Measurements from ENCODE around the gene SEC31A. TPM values are rescaled to one million over a fixed set of nuclear protein-coding genes. Genes with fewer than 3 reads are reported as not detected.
"Not testable (repeated sequence)": the region's sequence is repeated elsewhere in the genome, so short reads cannot be mapped to it uniquely, and the experiment has no call there.

The SEC31A gene
- total RNA-seq, 1 donor from 2014 or later, result 239 TPM

DNA sequence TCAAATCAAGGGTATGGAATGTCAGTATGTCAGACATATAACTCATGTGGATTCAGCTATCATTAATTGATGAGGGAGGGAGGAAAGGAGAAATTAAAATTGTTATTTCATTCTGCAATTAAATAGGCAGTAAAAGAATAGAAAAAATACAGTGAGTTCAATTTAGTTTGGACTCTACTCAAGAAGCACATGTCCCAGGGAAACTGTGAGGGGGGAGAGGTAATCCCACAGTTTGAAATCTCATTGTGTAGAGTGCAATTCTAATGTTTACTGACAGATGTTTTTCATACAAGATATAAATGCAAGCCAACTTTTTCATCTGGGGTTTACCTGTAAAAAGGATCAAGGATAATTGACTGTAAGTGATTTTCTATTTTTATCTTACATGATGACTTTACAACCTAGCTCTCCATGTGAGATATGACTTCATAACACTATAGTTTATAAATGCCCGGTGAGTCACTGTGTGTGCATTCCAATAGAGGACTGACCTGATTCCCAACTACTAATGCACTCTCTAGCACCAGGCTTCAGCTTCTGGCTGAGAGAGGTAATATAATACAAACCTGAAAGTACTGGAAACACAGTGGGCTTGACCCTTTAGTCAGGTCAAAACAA lies 57.1 kb downstream of the SEC31A start:
- DNase-seq (ENCODE audit: low spot score), result no peak

DNA sequence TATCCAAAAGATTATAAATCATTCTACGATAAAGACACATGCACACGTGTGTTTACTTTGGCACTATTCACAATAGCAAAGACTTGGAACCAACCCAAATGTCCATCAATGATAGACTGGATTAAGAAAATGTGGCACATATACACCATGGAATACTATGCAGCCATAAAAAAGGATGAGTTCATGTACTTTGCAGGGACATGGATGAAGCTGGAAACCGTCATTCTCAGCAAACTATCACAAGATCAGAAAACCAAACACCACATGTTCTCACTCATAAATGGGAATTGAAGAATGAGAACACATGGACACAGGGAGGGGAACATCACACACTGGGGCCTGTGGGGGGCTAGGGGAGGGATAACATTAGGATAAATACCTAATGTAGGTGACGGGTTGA lies 57.9 kb downstream of the SEC31A start:
- not testable (repeated sequence) for DNase-seq (ENCODE audit: low spot score)

DNA sequence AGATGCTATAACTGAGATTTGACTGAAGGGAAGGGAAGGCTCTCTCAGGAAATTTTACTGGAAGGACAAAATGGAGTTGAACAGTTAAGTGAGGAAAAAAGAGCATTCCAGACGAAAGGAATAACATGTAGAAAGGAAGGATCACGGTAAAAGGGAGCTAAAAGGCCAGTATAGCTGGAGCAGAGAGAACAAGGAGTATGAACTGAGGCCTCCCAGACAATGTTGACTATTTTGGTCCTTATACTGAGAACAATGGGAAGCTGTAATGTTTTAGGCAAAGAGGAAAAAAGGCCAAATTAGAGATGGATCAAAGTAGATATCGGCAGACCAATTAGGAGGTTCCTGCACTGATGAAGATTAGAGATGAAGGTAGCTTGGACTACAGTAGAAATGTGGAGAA lies 65.5 kb downstream of the SEC31A start:
- DNase-seq (ENCODE audit: low spot score), result no peak

DNA sequence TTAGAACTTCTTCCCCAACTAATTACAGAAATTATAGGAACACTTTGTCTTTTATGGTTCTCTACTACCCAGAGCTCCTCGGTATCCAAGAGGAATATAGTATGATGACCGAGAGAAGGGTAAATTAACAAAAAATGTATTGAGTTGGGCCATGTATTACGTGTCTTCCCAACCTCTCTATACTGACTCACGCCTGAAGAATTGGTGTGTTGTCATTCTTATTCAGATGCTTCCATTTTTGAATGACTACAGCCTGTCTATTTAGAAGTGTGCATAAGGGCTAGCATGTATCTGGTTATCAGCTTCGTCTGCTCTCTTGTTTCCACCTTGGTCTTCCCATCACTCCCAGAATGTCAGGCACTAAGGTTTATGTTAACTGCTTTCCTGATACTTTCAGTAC lies 67.9 kb downstream of the SEC31A start:
- no peak for DNase-seq (ENCODE audit: low spot score)

DNA sequence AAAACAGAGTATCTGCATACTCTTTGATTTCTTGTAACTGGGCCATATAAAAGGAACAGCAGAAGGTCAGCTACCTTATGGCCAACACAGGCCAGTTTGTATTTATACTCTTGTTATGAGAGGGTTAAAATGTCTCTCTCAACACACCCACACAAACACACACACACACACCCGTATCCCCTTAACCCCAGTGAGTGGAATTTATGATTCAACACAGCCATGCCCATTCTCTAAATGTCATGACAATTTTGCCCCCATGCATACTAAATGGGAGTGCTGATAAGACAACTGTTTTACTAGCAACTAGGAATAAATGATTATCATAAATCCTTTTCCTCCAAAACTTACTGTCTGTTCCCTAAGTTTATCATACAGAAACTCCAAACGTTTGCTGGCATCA lies 70.3 kb downstream of the SEC31A start:
- DNase-seq (ENCODE audit: low spot score), result no peak

DNA sequence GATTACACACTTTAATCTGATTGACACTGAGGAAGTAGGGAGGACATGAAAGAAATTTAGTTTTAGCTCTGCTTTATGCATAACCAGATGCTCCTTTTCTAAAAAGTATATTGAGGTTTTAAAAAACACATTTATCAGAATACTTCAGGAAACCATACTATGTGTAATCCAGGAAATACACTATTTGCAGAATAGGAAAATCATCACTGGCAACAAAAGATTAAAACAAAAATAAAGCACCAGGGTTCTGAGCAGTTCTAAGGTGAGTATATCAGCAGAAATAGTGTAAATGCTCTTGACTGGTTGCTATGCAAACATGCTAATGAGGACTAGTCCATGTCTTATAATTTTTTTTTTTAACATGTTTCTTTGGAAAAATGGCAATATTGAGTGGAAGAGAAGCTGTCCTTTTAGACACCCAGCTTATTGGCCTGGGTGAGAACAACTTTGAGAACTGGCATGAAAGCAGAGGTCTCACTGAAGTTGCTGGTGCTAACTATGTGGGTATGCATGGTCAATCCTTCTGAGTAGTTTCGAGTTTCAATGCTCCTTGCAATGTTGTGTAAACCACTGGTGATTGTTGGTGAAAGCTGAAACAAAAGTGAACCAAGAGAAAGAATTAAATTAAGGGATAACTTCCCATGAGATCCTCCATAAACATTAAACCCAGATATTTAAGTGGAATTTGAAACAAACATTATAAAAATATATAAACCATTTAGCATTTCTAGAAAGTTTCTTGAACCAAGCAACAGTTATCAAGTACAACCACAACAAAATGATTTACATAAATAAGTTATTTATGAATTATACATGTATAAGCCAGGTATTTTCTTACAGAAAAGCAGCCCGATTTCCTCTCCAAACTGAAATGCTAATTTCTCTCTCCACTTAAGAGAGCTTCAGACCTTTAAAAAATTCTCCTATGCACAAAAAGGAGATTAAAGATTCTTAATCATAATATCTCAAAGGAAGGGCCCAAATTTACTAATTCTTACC lies 72.0 kb downstream of the SEC31A start:
- no peak for DNase-seq (ENCODE audit: low spot score)

DNA sequence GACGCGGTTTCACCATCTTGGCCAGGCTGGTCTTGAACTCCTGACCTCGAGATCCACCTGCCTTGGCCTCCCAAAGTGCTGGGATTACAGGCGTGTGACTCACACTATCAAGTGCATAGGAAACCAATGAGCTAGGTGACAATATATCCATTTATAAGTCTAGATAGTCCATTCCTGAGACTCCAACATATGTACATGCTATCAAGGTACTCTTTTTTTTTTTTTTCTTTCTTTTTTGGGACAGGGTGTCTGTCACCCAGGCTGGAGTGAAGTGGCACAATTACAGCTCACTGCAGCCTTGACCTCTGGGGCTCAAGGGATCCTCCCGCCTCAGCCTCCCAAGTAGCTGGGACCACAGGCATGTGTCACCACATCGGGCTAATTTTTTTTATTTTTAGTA lies 74.1 kb downstream of the SEC31A start:
- DNase-seq (ENCODE audit: low spot score), result not testable (repeated sequence)

DNA sequence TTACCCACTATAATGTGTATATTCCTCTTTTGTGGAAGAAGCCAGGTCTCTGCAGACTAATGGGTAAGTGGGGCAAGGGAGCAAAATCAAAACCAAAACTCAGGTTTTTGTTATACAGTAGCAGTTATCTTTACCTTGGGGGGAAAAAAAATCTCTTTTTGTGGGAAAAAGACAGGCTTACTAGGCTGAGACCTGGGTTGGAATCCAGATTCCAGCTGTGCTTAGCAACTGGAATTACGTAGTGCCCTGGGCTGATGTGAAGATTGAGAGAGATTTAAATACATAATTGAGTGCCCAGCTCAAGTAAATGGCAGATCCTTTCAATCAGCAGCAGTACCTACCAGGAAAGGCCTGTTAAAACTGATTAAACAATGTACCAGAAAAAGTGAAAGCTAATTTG lies 76.9 kb downstream of the SEC31A start:
- no peak for DNase-seq (ENCODE audit: low spot score)

DNA sequence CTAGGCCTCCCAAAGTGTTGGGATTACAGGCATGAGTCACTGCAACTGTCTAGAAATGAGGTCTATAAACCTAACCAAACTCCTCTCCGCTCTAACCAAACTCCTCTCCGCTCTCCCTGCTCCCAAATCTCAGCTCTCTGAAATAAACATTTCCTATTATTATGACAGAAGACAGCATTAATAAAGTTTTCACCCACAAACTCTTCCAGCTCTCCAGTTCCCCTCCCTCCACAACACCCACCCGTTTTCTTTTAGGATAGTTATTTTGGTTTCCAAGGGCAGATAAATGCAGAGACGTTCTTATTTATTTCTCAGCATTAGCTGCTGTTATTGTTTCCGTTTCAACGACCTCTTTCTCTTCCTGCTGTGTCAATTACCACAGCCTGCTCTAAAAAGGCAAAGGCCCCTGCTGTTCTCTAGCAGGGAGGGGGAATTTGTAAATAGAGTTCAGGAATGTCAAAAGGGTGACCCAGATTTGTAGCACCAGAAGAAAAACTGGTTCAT lies 79.1 kb downstream of the SEC31A start:
- DNase-seq (ENCODE audit: low spot score), result no peak

DNA sequence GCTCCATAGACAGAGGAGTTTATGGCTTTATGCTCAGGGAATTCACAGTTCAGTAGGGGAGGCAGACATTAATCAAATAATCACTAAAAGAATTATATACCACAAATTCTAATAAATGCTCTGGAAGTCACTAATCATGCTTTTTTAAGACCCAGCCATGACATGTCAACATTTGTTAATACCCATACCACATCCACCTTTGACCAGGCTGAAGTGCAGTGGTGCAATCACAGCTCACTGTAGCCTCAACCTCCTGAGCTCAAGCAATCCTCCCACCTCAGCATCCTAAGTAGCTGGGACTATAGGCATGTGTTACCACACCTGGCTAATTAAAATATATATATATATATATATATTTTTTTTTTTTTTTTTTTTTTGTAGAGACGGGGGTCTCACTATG lies 79.6 kb downstream of the SEC31A start:
- no peak for DNase-seq (ENCODE audit: low spot score)

DNA sequence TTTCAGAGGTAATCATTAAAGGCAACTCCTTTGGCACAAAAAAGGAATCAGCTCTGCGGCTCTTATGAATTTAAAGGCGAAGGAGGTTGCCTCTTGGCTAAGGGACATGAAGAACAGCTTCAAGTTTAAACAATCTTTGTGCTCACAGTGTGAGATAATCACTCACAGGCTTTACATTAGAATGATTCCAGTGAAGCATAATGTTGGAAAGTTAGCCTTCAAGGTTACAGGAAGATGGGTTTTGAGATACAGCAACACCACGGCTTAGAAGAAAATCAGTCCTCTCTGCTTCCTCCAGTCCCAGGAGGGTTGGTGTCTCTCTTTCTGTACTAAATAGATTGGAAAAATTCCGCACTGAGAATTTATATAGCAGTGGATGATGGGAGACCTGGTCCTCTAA lies 80.8 kb downstream of the SEC31A start:
- no peak for DNase-seq (ENCODE audit: low spot score)

DNA sequence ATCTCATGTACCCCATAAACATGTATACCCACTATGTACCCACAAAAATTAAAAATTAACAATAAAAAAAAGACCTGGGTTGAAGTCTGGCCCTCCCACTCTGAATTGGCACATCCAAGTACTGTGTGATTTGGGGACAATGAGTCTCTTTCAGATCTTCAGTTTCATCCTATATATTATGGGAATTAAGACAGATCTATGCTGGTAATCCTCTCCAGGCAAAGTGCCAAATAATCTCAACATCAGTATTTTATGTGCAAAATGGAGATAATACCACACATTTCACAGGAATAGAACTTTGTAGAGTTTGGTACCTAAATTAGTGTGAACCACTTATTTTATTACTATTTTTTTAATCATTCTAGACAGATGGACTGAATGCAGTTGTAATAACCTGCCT lies 81.3 kb downstream of the SEC31A start:
- DNase-seq (ENCODE audit: low spot score), result no peak

DNA sequence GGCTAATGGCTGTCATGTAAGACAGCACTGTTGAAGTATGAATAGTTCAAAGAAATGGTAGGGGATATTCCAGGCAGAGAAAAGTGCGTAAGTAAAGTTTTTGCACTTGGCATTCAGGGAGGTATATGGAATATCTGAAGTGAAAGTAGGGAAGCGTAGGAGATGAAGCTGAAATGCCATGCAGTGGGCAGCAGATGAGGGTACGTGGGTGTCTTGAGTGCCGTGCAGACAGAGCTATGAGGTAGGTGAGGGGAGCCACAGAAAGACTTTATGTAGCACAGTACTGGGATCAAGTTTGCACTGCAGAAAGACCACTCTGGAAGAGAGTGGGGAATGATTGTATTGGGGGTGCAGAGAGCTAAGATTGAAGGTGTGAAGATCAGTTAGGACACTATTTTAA lies 87.2 kb downstream of the SEC31A start:
- no peak for DNase-seq (ENCODE audit: low spot score)

DNA sequence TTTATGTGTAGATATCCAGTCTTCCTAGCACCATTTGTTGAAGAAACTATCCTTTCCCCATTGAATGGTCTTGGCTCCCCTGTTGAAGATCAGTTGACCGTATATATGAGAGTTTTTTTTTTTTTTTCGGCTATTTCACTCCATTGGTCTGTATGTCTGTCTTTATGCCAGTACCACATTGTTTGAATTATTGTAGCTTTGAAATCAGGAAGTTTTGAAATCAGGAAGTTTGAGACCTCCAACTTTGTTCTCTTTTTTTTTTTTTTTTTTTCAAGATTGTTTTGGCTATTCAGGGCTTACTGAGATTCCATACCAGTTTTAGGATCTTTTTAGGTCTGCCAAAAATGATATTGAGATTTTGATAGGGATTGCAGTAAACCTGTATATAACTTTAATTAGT lies 88.0 kb downstream of the SEC31A start:
- DNase-seq (ENCODE audit: low spot score), result no peak

DNA sequence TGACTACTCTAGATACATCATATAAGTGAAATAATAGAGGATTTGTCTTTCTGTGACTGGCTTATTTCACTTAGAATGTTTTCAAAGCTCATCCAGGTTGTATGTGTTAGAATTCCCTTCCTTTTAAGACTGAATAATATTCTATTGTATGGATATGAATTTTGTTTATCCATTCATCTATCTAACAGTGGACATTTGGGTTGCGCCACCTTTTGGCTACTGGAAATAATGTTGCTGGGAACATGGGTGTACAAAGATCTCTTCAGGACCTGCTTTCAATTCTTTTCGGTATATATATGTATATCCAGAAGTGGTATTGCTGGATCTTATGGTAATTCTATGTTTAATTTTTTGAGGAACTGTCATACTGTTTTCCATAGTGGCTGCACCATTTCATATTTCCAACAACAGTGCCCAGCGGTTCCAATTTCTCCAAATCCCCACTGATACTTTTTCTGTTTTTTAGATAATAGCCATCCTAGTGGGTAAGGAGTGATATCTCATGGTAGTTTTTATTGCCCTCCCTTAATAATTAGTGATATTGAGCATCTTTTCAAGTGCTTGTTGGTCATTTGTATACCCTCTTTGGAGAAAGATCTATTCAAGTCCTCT lies 88.9 kb downstream of the SEC31A start:
- DNase-seq (ENCODE audit: low spot score), result no peak

DNA sequence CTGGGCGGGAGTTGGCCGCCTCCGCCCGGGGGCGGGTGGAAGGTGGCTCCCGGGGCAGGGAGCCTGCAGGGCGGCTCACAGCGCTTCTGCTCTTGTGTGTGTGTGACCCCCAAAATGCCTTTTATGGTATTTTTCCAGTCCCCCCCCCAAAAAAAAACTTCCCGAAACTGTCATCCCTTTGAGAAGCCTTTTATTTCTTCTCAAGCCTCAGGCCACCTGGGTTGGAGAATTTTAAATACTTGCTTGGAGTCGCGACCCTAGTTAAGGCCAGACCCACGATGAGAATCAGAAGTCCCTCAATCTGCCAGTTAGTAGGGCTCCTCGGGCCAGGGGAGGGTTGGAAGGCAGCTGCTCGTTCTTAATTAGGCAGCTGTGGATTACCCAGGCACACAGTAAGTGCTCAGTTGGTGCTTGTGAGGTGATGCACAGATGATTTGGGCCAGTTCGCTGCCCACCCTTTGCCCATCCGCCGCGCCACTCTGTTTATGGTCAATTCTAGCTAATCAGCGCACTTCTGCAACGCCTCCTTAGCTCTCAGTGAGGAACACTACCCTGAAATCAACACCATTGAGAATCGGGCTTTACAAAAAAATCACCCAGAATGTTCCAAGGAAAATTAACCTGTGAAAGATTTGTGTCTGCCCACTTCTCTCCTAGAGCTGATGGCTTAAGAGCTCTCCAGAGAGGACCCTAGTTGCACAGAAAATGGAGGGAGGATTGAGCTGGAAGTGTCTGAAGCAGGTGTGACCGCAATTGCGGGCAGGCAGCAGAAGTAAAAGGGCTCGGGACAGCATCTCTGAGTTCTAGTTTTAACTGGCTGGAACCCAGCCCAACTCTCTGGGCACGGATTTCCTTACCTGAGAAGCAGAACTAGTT lies 91.7 kb downstream of the SEC31A start:
- DNase-seq (ENCODE audit: low spot score), result no peak

DNA sequence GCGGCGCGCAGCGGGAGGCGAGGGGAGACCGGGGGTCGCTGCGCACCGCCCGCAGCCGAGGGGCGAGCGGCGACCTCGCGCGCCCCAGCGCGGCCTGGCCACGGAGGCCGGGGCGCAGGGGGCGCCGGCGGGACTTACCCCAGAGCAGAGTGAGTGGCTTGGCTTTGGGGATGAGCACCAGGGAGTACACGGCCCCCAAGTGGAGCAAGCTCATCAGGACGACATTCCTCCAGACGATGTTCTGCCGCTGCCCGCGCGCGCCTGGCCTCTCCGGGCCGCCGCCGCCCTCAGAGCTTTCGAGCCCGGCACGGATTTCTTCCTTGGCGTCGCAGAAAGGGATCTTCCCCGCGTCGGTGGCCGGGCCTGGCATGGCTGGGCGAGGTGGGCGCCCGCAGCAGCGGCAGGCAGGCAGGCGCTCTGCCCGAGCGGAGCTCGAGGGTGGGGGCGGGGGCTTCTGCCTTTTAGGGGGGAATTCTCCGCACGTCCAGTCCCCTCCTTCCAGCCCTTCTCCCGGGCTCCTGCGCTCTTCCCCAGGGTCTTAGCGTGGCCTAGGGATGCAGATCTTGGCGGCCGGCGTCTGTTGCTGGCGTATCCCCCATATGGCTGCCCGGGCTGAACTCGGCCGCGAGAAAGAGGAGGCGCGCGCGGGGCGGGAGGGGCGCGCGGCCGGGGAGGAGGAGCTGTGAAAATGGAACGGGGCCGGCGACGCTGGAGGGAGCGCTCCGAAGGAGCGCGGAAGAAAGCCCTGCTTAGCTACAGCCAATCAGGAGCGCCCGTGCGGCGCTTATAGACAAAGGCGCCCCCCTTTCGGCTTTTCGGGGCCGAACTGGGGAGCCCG lies 92.6 kb downstream of the SEC31A start, which contains the start of gene SCD5:
TSS of gene SCD5 (minus strand) at position 629 of the 838 bp plus-strand sequence. CDS start at position 370, 259 bp downstream.
- DNase-seq (ENCODE audit: low spot score), result peak; percentile 62

DNA sequence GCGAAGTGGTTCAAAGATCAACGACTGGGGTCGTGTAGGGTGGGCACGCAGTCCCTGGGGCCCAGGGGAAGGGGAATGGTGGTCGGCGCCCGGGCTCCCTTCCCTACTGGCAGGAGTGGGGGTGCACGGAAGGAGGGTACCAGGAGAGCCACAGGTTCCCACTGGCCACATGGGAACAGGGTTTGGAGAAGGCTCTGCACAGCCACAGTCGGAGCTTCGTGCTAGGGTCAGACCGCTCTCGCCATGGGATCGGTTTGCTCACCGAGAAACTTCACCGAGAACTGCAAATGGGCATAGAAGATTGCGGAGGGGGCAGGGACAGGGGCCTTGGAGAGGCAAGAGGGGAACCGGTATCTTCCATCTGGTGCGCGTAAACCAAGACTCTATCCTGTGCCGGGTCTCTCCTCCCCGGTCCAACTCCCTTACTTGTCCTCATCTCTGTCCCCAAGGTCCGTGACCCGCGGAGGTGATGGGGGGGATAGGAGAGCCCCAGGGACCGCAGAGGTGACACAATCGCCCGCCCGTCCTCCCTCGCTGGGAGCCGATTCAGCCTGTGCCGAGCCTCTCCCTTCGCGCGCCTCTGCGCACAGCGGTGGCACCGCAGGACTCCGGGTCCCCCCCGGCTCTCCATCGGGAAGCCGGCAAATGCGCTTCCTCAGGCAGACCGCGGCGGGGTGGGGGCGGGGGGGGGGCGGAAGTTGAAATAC lies 93.4 kb downstream of the SEC31A start:
- DNase-seq (ENCODE audit: low spot score), result no peak

DNA sequence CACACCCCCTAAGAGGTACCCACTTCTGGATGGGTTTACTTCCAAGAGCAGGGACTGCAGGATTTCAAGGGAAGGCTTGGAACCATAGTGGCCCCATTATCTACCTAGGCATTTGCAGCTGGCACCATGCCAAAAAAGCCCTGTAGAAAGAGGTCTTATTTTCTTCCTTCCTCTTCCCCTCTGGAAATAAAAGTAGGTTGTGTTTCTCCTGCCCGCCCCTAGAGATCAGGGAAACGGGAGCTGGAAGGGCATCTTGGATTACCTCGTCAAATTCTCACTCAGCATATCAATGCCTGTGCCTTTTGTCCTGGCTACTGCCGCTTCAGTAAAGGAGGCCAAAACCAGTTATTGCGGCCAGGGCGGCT lies 93.9 kb downstream of the SEC31A start:
- DNase-seq (ENCODE audit: low spot score), result no peak
